ENCODE measurements around the gene MRPL27.
"Not testable (repeated sequence)": the region's sequence is repeated elsewhere in the genome, so short reads cannot be mapped to it uniquely, and the experiment has no call there.

MRPL27 gene

DNA sequence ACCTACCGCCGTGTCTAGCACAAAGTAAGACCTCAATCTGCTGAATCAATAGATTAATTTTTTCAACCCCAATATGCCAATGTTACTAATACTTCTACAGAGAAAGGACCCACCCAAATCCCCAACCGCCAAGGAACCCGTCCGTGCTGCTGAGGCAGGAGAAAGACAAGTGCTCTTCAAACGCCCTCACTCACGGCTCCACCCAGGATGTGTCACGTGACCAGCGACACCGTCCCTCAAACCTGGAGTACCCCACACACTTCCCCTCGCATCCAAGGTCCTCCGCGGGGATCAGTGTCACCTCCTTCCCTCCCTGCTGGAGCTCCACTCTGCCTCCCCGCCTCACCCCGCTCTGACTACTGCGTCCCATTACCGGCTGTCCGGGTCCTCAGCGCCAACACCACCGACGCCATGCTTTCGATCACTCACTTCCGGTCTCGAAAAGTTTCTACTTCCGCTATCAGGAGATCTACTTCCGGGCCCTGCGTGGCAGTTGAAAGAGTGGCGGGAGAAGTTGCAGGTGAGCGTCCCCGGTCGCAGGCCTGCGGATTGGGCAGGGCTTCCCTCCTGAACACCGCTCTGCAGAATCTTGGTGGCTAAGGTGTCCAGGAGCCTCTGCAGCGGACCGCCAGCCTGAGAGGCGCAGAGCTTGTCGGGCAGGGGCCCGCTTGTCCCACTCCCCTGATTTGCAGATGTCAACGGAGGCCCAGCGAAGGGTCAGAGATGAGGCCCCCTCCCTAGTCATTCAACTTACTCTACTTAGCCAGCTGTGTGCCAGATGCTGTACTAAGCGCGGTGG lies at the start of gene MRPL27, which contains the start of gene EME1:
TSS of gene MRPL27 (minus strand) at position 427 of the 799 bp plus-strand sequence. CDS start at position 413, 14 bp downstream.
TSS of gene EME1 (plus strand) at position 472 of the 799 bp plus-strand sequence. CDS start 1,980 bp downstream, outside the sequence.
- peak; percentile 97 for DNase-seq

DNA sequence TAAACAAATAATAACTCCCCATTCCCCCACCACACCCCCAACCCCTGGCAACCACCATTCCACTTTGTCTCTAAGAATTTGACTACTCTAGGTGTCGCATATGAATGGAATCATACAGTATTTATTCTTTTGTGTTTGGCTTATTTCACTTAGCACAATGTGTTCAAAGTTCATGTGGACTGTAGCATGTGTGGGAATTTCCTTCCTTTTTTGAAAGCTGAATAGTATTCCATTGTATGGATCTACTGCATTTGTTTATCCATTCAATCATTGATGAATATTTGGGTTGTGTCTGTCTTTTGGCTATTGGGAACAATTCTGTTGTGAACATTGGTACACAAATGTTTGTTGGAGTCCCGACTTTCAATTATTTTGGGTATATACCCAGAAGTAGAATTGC lies 49.8 kb upstream of the MRPL27 start:
- no peak for DNase-seq

DNA sequence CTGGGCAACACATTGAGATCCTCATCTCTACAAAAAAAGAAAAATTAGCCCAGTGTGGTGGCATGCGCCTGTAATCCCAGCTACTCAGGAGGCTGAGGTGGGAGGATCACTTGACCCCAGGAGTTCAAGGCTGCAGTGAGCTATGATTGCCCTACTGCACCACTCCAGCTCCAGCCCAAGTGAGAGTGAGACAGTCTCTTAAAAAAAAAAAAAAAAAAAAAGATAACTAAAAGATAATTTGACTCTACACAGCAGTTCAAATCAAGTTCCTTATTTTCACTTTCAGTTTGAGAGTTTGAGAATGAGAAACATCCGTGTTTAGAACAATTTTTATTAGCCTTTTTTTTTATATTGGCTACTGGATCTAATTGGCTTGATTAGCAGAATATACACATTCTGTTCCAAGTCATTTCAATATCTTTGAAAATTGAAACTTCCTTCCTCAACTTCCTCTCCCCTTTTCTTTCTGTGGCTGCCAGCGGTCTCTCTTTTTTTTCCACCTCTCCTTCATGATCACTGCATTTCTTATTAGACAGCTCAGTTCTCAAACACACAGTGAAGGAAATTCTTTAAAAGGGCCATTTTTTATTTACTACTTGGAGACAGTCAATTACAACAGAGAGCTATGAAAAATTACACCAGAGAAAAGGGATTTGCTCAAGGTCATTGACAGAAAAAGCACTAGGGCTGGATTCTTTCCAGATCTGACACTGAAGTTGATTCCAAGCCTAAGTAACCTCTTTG lies 48.5 kb upstream of the MRPL27 start:
- peak; percentile 65 for DNase-seq

DNA sequence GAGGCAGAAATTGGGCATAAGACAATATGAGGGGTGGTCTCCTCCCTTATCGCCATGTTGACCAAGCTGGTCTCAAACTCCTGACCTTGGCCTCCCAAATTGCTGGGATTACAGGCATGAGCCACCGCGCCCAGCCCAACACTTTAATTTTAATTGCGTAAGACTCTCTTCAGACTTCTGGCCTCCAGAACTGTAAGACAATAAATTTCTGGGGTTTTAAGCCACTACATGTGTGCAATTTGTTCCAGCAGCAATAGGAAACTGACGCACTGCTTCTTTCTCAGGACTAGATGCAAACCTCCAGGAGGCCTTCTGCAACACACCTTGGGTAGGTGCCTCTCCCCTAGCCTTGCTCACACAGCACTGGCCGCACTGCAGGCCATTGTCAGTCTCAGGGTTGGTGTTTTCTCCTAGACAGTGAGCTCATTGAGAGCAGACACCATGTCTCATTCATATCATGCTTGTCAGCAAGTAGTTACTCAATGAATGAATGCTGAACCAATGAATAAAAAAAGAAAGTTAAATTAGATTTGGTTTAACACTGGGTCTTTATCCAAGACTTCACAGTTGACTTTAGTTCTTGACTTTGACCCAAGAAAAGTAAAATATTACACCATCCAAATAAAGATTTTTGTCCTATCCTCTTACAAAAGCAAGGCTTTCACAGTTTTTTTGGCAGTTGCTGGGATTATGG lies 47.6 kb upstream of the MRPL27 start:
- no peak for DNase-seq

DNA sequence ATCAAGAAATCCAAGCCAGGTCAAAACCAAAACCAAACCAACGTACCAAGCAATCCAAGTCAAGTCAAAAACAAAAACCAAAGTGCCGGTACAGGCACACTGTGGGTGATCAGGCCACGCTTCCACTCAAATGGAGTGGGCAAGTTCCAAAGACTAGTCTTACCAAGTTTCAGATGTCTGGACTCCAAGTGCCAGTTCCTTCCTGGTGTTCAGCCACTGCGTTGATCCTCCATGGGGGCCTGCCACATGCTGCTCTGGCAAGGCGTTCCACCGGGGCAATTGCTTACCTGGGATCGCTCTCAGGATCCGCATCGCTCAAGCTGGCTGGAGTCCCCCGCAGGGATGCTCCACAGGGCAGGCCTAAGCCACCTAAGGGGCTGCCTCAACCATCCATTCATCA lies 46.6 kb upstream of the MRPL27 start:
- DNase-seq: not testable (repeated sequence)

DNA sequence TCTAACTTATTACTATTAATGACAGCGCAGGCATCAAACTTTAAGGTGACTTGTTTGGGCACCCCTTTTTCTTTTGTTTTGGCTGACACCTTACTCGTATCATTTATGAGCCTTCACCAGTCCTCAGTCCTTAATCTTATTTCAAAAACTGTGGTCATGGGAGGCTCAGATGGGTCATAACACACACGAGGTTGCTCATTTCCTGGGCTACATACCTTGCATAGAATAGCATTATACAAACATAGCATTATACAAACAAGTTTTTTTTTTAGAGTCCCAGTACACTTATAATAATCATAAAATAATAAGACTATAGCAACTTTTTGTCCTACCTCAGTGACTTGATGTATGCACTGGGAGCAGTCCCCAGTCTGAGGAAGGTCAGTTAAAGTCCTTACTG lies 41.8 kb upstream of the MRPL27 start:
- no peak for DNase-seq

DNA sequence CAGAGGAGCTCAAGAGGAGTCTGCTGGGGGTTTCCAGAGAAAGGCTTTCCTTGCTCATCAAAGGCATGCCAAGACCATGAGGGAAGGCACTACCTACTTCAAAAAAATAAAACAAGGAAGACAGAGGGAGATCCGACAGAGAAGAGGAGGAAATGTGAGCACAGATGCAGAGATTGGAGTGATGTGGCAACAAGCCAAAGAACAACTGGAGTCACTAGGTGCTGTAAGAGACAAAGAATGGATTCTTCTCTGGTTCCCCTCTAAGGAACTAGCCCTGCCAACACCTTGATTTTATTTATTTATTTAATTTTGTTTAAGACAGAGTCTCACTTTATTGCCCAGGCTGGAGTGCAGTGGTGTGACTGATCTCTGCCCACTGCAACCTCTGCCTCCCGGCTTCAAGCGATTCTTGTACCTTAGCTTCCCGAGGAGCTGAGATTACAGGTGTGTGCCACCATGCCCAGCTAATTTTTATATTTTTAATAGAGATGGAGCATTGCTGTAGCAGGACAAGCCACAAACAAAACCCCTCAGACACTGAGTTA lies 39.3 kb upstream of the MRPL27 start:
- no peak for DNase-seq

DNA sequence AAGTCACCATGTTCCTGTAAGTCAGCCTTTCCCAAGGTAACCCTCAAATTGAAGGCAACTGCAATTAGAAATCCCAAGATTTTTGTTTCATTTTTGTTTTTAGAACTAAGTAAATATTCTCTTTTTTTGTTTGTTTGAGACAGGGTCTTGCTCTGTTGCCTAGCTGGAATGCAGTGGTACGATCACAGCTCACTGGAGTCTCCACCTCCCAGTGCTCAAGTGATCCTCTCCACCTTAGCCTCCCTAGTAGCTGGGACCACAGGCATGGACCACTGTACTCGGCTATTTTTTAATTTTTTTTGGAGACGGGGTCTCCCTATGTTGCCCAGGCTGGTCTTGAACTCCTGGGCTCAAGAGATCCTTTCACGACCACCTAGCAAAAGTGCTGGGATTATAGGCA lies 34.9 kb upstream of the MRPL27 start:
- no peak for DNase-seq

DNA sequence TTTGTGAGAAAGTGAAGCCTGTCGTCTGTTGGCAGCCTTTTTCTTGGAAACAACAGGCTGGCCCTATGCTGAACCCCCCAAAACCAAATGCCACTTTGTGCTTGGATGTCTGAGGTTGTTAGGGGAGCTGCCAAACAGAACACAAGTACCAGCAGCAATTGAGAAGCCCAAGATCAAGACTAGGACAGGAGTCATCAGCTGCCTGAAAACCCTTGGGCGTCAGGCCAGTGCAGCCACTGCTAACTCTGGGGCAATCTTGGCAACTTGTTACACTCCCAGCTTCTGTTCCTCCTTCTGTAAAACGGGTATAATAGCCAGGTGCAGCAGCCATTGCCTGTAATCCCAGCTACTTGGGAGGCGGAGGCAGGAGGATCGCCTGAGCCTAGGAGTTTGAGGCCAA lies 33.6 kb upstream of the MRPL27 start:
- DNase-seq: no peak

DNA sequence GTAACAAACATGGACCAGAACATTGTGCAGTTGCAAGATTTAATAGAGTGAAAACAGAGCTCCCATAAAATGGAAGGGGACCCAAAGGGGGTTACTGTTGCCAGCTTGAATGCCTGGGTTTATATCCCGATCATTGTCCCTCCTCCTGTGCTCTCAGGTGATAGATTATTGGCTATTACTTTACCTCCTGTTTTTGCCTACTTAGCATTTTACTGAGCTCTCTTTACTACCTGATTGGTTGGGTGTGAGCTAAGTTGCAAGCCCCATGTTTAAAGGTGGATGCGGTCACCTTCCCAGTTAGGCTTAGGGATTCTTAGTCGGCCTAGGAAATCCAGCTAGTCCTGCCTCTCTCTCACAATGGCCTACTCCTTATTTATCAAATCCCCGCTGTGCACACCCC lies 32.4 kb upstream of the MRPL27 start:
- not testable (repeated sequence) for DNase-seq

DNA sequence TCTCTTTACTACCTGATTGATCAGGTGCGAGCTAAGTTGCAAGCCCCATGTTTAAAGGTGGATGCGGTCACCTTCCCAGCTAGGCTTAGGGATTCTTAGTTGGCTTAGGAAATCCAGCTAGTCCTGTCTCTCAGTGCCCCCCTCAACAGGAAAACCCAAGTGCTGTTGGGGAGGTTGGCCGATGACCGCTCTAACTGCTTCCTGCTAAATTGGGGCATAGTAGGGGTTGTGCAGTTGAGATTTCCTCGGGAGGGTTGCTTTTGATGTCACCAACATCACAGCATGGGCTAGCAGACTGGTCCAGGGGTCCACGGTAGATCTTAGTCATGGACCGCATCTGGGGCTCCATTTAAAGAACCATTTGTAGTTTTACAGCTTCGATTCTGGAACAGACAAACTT lies 26.6 kb upstream of the MRPL27 start:
- not testable (repeated sequence) for DNase-seq

DNA sequence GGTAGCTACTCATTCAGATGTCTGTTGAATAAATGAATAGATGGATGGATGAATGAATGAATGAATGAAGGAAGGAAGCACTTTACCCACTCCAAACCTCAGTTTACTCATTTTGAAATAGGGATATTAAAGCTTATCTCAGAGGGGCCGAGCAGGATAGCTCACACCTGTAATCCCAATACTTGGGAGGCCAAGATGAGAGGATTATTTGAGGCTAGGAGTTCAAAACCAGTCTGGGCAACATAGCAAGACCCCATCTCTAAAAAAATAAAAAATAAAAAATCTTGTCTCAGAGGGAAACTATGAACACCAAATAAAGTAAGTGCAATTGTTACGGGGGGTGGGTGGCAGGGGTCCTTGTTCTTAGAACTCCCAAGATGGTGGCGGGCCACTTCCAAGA lies 25.7 kb upstream of the MRPL27 start:
- not testable (repeated sequence) for DNase-seq

DNA sequence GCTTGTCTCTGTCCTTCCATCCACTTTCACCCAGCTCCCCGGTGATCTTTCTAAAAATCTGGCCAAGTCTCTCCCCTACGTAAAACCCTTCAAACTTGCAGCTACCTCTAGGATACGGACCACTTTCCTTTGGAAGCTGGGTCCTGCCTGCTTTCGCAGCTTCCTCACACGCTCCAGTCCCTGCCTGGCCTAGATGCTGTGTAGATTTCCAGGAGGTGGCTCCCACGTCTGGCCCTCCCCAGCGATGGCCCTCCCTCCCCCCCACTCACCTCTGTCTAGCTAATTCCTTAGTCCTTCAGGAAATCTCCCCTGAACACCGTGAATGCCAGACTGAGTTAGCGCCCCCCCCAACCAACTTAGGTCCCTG lies 24.9 kb upstream of the MRPL27 start:
- no peak for DNase-seq

DNA sequence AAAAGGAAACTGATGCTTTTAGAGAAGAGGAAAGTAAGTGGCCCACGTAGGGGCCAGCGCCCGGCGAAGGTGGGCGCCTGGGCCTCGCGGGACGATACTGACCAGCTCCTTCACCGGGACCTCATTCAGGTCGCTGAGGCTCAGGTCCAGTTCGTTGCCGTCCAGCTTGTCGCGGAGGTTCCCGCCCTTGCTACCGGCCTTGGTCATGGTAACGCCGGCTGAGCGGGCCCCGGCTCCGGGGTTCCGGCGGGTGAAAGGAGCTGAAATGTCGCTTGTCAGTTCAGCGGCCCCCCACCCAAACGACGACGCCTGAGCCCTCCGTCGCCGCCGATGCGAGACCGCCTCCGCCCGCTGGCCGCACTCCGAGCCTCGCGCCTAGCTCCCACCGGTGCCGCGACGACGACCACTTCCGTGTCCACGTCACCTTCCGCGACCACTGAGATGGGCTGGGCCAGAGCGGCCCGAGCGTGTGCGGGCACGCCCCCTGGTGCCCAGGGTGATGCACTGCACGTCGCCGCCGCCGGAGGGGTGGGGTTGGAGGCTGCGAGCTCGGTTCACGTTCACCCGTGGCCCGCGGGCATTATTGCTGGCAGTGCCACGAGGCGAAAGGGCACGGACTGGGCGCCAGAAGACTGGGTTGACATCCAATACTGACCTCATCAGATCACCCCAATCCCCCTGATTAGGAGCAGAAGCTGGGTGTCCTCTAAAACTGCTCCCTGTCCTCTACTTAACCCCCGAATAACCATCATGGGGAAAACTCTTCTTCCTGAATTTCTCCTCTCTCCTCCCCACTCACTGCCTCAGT lies 24.3 kb upstream of the MRPL27 start, which contains the start of gene LRRC59:
TSS of gene LRRC59 (minus strand) at position 413 of the 808 bp plus-strand sequence. CDS start at position 207, 206 bp downstream.
- peak; percentile 94 for DNase-seq

DNA sequence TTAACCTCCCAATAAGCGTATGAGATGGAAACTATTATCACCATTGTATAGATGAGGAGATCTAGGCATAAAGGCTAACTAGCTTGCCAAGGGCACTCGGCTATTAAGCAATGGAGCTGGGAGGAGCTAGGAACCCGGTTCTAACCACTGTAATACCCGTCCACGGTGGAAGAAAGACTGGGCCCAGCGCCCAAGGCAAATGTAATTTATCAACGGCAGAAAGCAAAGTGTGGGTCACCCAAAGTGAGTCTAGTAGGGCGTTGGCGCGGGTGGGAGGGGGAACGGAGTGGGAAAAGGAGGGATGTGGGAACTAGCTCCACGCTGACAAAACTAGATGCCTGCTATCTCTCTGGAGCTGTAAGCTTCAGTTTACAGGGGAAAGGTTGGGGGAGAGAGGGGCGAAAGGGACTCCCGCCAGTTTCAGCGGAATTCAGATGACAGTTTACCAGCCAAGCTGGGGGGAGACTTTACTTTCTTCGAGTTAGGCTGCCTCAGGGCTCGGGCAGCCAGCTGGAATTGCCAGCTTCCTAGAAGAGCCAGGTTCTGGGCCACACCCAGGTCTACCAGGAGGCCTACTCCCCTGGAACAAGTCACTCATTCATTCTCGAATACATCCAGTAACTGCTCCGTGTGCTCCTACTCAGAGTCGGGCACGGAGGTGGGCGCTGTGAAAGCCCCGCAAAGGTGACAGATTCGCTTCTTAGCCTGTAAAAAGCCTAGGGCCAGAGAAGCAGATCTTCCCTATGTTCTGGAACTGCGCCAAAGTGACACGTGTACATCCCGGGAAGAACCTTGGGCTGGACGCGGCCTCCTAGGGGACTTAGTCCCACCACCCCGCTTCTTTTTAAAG lies 23.5 kb upstream of the MRPL27 start:
- DNase-seq: peak; percentile 65

DNA sequence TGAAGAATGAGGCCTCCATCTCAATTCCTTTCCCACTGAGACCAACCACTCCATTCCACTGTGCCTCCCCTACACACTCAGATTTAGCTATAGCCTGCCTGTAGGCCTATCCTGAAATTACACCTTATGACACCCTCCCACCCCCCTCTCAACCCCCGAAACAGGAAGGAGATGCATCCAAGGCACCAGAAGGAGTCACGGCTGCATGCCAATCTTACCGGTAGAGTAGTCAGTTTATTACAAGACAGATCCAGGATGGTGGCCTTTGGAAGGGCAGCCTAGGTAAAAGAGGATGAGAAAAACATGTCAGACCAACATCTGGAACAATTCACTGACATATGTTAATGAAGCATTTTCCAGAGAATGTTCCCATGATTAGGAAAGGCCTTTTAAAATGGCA lies 21.7 kb upstream of the MRPL27 start:
- DNase-seq: peak; percentile 25

DNA sequence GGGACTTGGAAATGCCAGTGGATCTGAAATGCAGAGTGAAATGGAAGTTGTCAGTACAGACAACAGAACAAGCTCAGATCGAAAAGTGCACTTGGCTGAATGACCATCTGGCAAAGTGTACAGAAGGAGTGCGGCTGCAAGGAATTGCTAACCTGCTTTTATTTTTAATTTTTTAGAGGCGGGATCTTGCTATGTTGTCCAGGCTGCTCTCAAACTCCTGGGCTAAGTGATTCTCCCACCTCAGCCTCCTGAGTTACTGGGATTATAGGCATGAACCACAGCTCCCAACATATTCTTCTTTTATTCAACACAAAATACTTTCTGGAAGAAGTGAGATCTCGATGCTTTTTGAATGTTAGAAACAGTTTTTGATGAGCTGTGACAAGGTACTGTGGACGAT lies 20.7 kb upstream of the MRPL27 start:
- DNase-seq: no peak

DNA sequence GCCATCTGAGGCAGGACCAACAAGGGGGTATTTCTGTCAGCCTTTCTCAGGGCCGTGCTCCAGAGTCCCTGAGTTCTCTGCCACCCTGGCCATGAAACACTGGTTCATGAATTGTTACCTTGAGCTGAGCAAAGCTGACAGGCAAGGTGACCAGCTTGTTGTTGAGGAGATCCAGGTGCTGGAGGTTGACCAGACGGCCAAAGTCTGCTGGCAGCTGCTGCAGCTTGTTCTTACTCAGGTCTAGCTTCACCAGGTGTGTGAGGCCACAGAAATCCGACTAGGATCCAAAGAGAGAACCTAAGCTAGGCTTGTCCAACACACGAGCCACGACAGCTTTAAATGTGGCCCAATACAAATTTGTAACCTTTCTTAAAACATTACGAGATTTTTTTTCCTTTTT lies 19.6 kb upstream of the MRPL27 start:
- no peak for DNase-seq

DNA sequence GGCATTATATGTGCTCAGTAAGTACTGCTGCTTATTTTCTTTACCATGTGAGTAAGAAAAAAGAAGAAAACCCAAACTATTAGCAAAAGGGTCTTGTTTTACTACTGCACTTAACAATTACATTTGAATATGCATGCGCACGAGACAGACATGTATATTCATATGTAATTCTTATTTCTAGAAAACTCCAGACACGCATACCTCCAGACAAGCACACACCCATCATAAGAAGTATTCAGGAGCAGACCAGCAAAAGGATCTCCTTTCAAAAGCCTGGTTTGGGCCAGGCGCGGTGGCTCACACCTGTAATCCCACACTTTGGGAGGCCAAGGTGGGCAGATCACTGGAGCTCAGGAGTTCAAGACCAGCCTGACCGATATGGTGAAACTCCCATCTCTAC lies 16.6 kb upstream of the MRPL27 start:
- DNase-seq: no peak

DNA sequence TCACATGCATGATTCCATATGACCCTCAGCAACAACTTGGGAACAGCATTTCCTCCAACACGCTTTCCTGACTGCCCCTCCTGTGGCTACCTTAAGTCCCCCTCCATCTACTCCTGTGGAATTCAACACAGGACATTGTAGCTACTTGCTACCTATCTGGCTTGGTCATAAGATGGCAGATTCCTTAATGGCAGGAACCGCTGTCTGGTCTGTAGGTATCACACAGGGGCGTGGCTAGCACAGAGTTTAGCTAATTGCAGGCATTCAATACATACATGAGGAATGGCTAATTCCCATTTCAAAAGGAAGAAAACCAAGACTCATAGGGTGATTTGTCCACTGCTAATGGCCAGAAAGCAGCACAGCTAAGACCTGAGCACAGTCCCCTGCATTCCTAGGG lies 15.7 kb upstream of the MRPL27 start:
- DNase-seq: no peak

DNA sequence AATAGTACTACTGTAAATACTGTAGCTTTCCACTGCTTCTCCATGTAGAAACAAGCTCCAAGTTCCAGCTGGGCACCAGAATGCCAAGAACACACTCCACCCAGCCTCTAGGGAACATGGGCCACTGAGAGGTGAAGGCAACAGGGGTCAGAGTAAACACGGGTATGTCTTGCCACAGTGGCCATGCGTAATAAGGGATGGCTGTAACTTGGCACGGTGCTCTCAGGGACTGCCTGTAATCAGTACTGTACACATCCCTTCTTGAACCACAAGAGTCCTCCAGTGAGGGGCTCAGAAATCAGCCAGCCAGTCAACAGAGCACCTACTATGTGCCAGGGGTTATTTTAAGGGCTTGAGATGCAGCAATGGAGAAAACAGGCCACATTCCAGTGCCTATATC lies 13.5 kb upstream of the MRPL27 start:
- no peak for DNase-seq

All from hematopoietic multipotent progenitor cell treated with erythropoietin and hydrocortisone succinate and interleukin-3 and kit ligand, for 4 days (in vitro differentiated cells).